Measurements from ENCODE around the gene DDA1. TPM values are rescaled to one million over a fixed set of nuclear protein-coding genes. Genes with fewer than 3 reads are reported as not detected.

Gene DDA1
- total and polyA plus RNA-seq, 9 of the 15 experiments (the other 6 are each of a cell fraction or from before 2014, with no cell fraction given): 1.4 to 83.8 (median 33.8) TPM

GRCh38 chr19:17305216-17305516 is 4.2 kb upstream of the DDA1 start (continued):
- TF ChIP-seq ELK1 (CRISPR knock-in tag; IDR thresholded peaks at IDR 0.05) (no peak), FOXP4 (CRISPR knock-in tag; IDR thresholded peaks at IDR 0.05; ENCODE audit: borderline replicate concordance) (0 out of 2 replicates have a peak, but pooled peaks have one; percentile 77), U2AF2 (optimal IDR thresholded peaks at IDR 0.05; ENCODE audit: low read depth, low read length) (no peak), ZNF589 (CRISPR knock-in tag; IDR thresholded peaks at IDR 0.05; ENCODE audit: low read depth) (peak; percentile 71; the same call in 1 of the 2 replicates), ETV6 (IDR thresholded peaks at IDR 0.05; ENCODE audit: borderline replicate concordance in 1 of 2, low read depth in 2 of 2, low read length in 1 of 2) (no peak), ETV6 (CRISPR knock-in tag; IDR thresholded peaks at IDR 0.05; ENCODE audit: borderline replicate concordance) (no peak), BCOR (IDR thresholded peaks at IDR 0.05) (peak; percentile 76; the same call in 1 of the 2 replicates), IRF9 (tag; IDR thresholded peaks at IDR 0.05) (no peak), ZNF24 (IDR thresholded peaks at IDR 0.05) (no peak), NR4A1 (CRISPR knock-in tag; IDR thresholded peaks at IDR 0.05) (no peak), NR4A1 (tag; IDR thresholded peaks at IDR 0.05) (0 out of 2 replicates have a peak, but pooled peaks have one; percentile 15), ZFP36 (IDR thresholded peaks at IDR 0.05; ENCODE audit: low read depth, low read length, partially characterized antibody) (peak; percentile 52), KDM1A (IDR thresholded peaks at IDR 0.05) (0 out of 4 replicates have a peak, but pooled peaks of 1 of the 2 experiments have one; percentile 32)

All from K562 (cell line).